HG03575 (cell line): Measurements from ENCODE around the gene C3orf22.
"Not testable (repeated sequence)": the region's sequence is repeated elsewhere in the genome, so short reads cannot be mapped to it uniquely, and the experiment has no call there.

Experiments
- ATAC-seq: cut with Tn5 transposase; IDR thresholded peaks from one replicate; pipeline ENCODE4 v1.9.1; 2021; ENCODE audit not compliant: unreplicated experiment, insufficient number of reproducible peaks, low FRiP score; ENCODE audit errors: extremely low read depth

C3orf22 gene

GRCh38 chr3:126546549-126547239 lies 12.0 kb downstream of the C3orf22 start:
- no peak for ATAC-seq

GRCh38 chr3:126546013-126546412 lies 12.7 kb downstream of the C3orf22 start:
- no peak for ATAC-seq

DNA sequence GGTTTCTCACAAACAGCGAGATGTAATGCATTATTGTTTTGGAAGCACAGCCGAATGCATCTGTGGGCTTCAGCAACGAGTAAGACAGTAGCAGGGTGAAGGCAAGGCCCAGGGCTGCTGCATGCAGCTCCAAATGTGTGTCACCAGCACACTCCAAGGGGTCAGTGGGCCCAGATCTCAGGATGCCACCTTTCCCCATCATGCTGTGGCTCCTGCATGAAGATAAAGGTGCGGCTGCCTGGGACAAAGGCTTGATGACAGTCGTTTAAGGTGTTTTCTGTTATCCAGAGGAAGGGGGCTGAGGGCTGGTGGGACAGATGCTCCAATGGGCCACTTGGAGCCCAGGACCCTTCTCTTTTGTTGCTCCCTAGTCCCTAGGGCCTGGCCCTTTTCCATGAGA lies 13.2 kb downstream of the C3orf22 start:
- no peak for ATAC-seq

DNA sequence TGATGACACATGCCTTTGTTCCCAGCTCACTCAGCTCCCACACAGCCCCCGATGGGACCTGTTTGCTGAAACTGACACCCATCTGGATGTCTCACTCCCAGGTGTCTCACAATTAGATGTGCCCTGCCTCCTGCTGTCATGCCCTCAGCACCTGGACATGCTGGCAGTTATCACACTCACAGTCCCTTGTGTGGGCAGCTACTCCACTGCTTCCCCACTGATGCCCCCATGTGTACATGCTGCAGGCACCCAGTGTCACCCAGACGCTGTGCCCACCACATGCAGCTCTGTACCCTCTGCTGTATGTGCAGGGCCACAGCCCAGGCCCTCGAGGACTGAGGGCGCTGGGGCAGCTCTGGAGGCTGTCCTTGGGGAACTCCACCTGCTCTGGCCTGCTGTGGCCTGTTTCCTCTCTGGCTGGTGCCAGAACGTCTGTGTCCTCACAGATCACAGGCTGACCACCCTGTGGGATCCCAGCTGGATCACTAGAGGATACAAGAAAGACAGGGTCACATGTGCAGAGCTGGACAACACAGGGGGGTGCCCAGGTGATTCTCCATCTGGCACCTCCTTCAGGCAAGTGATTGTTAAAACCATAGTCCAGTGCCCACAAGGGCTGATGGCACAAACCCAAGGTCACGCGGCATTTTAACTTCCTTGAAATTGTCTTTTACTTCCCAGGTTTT lies 14.0 kb downstream of the C3orf22 start:
- no peak for ATAC-seq

GRCh38 chr3:126543457-126544061 lies 15.2 kb downstream of the C3orf22 start:
- no peak for ATAC-seq

DNA sequence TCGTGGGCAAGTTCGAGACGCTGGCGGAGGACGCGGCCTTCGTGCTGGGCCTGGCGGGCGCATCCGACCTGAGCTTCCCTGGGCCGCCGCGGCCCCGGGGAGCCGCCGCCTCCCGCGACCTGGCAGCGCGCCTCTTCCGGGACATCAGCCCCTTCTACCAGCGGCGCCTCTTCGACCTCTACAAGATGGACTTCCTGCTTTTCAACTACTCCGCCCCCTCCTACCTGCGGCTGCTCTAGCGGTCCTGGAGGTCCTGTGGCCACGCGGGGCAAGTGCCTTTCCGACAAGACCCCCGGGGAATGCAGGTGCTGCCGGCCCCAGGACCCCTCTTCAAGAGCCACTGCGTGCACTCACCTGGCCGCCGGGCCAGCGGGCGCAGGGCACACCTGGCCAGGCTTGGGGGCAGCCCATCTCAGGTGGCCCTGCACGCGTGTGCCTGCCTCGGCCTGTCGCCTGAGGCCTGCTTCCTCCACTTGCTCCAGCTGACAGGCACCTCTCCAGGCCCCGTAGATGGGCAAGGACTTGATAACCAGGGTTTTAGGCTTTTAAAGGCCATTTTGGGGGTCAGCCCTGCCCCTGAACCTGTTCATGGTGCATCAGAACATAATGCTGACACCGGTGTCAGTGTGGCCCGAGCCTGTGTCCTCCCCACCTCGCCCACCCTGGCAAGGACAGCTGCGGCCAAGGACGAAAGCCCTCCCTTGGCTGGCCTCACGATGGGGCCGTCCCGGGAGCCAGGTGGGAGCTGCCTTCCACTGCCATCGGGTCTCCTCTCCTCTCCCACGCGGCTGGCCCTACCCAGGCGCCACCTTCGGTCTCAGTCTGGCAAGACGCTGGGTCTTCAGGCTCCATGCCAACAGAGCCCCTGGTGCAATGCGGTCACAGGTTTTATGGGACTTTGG lies 16.1 kb downstream of the C3orf22 start:
- ATAC-seq = no peak

GRCh38 chr3:126541628-126542339 lies 16.9 kb downstream of the C3orf22 start:
- ATAC-seq = no peak

DNA sequence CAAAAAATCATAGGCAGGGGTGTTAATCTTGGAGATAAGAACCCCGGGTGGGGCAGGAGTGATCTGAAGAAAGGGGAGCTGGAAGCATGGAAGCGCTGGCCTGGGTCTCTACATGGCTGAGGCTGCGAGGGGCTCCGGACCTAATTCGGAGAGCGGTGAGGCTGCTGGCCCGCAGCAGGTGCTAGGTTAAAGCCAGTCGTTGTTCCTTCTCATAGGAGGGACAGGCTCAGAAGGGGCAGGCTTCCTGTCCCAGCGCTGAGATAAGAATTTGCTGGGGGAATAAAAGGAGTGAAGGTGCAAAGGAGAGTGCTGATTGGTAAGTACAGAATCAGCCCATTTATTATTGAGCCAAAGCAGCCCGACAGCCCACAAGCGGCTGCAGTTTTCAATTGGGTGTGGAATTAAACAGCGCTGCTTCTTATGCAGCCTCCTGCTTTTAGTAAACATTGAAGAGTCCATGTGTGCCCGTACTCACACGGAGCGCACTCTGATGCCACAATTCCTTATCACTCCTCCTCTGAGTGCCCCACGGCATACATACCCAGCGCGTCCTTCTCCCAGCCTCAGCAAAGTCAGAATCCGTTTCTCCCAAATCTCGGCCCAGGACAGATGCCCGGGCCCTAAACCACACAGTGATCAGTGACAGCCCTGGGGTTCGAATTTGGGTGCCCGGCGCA lies 17.6 kb downstream of the C3orf22 start:
- no peak for ATAC-seq

GRCh38 chr3:126540342-126540849 lies 18.3 kb downstream of the C3orf22 start:
- no peak for ATAC-seq

DNA sequence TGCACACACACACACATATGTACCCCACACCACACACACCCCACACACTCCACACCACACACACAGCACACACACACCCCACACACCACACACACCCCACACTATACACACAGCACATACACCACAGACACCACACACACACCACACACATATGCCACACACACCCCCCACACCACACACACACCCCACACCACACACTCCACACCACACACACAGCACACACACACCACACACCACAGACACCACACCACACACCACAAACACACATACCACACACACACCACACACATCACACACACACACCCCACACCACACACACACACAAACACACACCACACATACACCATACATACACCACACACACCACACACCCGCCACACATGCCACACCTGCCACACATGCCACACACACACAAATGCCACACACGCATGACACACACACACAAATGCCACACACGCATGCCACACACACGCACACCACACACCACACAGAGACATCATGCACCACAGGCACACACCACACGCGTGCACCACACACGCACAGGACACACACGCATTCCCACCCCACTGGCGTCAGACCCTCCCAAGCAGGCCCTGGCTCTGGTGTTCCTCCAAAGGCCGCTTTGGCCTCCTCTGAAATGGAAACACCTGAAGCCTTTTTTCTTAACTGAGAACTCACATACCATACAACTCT lies 19.0 kb downstream of the C3orf22 start:
- no peak for ATAC-seq

- ATAC-seq = no peak
Measured at GRCh38 chr3:126538966-126539365, 19.8 kb downstream of the C3orf22 start.

- ATAC-seq = no peak
Measured at GRCh38 chr3:126538316-126538715, 20.4 kb downstream of the C3orf22 start.

GRCh38 chr3:126537730-126538281 lies 20.9 kb downstream of the C3orf22 start:
- no peak for ATAC-seq

DNA sequence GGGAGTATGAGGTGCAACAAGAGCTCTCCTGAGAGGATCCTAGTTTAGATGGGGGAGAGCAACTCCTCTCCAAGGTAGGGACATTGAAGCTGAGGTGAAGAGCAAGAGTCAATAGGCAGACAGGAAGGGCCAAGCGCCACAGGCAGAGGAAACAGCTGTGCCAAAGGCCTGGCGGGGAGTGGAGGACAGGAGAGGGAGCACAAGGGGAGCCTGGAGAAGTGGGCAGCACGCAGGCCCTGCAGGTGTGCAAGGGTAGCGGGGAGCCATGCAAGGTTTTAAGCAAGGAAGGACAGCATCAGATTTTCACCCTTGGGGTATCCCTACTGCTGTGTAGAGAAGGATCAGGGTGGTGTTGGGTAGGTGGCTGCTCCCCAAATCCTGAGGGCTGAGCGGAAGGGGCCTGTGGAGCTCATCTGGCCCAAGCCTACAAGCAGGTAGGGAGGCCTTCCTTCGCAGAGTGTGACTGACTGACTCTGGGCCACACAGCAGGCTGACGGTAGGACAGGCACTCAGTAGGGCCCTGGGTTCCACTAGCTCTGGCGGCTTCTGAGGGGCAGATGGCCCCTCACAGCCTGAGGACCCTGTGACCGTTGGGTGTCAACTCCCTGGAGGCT lies 21.5 kb downstream of the C3orf22 start:
- no peak for ATAC-seq

- ATAC-seq = no peak
Measured at GRCh38 chr3:126536126-126536525, 22.6 kb downstream of the C3orf22 start.

GRCh38 chr3:126535636-126536035 lies 23.1 kb downstream of the C3orf22 start:
- no peak for ATAC-seq

DNA sequence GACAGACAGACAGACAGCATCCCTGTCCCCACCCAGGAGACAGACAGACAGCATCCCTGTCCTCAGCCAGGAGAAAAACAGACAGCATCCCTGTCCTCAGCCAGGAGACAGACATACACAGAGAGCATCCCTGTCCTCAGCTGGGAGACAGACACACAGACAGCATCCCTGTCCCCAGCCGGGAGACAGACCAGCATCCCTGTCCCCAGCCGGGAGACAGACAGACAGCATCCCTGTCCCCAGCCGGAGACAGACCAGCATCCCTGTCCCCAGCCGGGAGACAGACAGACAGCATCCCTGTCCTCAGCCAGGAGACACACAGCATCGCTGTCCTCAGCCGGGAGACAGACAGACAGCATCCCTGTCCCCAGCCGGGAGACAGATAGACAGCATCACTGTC lies 24.0 kb downstream of the C3orf22 start:
- ATAC-seq = not testable (repeated sequence)
